Suprapubic skin (tissue), 3 donors: ENCODE results near the gene REELD1.

ENCODE experiments used
- CTCF ChIP-seq, 2 donors: fragments of 200-600 bp in 1 of 2; fragments of 450-650 bp in 1 of 2; sonication (generic) in 1 of 2; IDR thresholded peaks; one replicate each; pipeline ENCODE4 v1.5.1; 2016 to 2019; ENCODE audit warnings: antibody characterized with exemption in 2 of 2, mild to moderate bottlenecking in 1 of 2, moderate library complexity in 1 of 2
- EP300 ChIP-seq: sonication (generic); formaldehyde crosslinking; IDR thresholded peaks from one replicate; pipeline ENCODE4 v1.6.1; 2017; ENCODE audit warnings: antibody characterized with exemption
- POLR2A ChIP-seq, 2 donors: fragments of 450-650 bp; IDR thresholded peaks; one replicate each; pipeline ENCODE4 v1.6.1; 2017; ENCODE audit warnings: antibody characterized with exemption in 2 of 2, mild to moderate bottlenecking in 2 of 2, moderate library complexity in 2 of 2

GRCh38 chr4:146170149-146170548, 44.2 kb upstream of the REELD1 start:
- no peak for TF ChIP-seq CTCF (IDR thresholded peaks at IDR 0.05)
- no peak for TF ChIP-seq EP300
- no peak for TF ChIP-seq POLR2A (IDR thresholded peaks at IDR 0.05)
